H1 (cell line): ENCODE results near the gene ZNF280B. TPM values are rescaled to one million over a fixed set of nuclear protein-coding genes. Genes with fewer than 3 reads are reported as not detected.

ENCODE experiments used
- CTCF ChIA-PET: fragments of 300-600 bp; sonication (Branson Sonifier 250); formaldehyde crosslinking; loops from one replicate; lab custom pipeline; 2021; ENCODE audit not compliant: partially characterized antibody; lab: Charles Lee
- POLR2A ChIA-PET: fragments of 300-600 bp; sonication (Branson Sonifier 250); formaldehyde crosslinking; loops from one replicate; lab custom pipeline; 2021; ENCODE audit warnings: inconsistent platforms; ENCODE audit not compliant: partially characterized antibody; lab: Charles Lee
- DNase-seq, 2 experiments: peaks; one replicate each; pipeline versions ENCODE4 v3.0.0 to v3.0.0-alpha.2; 2010 to 2022; ENCODE audit warnings: low spot score in 2 of 2, low read depth in 1 of 2, mixed read lengths in 1 of 2
- FAIRE-seq: peaks from 2 replicates; lab custom pipeline; 2011; peaks lifted over from hg19 to GRCh38; lab: Jason Lieb, UNC
- H2AFZ ChIP-seq: 2 replicates; pipeline ENCODE4 v1.8.1; 2012; ENCODE audit warnings: low read length, inconsistent platforms
- H2AK5ac ChIP-seq: 2 replicates; pipeline ENCODE4 v1.6.1; 2013; ENCODE audit warnings: low read depth, low read length
- H2BK120ac ChIP-seq: replicated peaks from 2 replicates; pipeline ENCODE3; 2013; ENCODE audit warnings: low read depth, low read length, inconsistent platforms
- H2BK12ac ChIP-seq: 2 replicates; pipeline ENCODE4 v1.6.1; 2013; ENCODE audit warnings: low read depth, low read length
- H2BK15ac ChIP-seq: 2 replicates; pipeline ENCODE4 v1.6.1; 2013; ENCODE audit warnings: low read length
- H2BK20ac ChIP-seq: 2 replicates; pipeline ENCODE4 v1.6.1; 2013; ENCODE audit warnings: low read length
- H2BK5ac ChIP-seq: 2 replicates; pipeline ENCODE4 v1.6.1; 2013; ENCODE audit warnings: low read depth, low read length
- H3K14ac ChIP-seq: 2 replicates; pipeline ENCODE4 v1.6.1; 2013; ENCODE audit warnings: inconsistent platforms; ENCODE audit not compliant: insufficient read length
- H3K18ac ChIP-seq: 2 replicates; pipeline ENCODE4 v1.6.1; 2013; ENCODE audit warnings: low read length; ENCODE audit errors: extremely low read depth
- H3K23ac ChIP-seq: 2 replicates; pipeline ENCODE4 v1.6.1; 2013; ENCODE audit warnings: inconsistent platforms; ENCODE audit not compliant: insufficient read length
- H3K23me2 ChIP-seq: 2 replicates; pipeline ENCODE4 v1.6.1; 2013; ENCODE audit warnings: low read depth, low read length
- H3K27ac ChIP-seq: 2 replicates; pipeline ENCODE4 v1.6.1; 2011; ENCODE audit warnings: low read depth, low read length, inconsistent platforms
- H3K27me3 ChIP-seq, 4 experiments: replicated peaks in 1 of 4; 1 replicate in 1 of 4; 2 replicates in 3 of 4; pipeline versions ENCODE4 v1.6.1 to v1.8.1; 2011 to 2013; ENCODE audit warnings: low read length in 3 of 4, mild to moderate bottlenecking in 3 of 4, inconsistent platforms in 2 of 4, mixed read lengths in 2 of 4, moderate library complexity in 1 of 4; ENCODE audit not compliant: control insufficient read depth in 3 of 4, insufficient read depth in 3 of 4; ENCODE audit errors: extremely low read depth in 1 of 4
- H3K36me3 ChIP-seq, 4 experiments: 2 replicates each; pipeline versions ENCODE4 v1.6.1 to v1.8.1; 2011 to 2013; ENCODE audit warnings: mild to moderate bottlenecking in 4 of 4, low read length in 3 of 4, moderate library complexity in 2 of 4, control low read depth in 1 of 4, inconsistent platforms in 1 of 4; ENCODE audit not compliant: insufficient read depth in 4 of 4, control insufficient read depth in 2 of 4
- H3K4ac ChIP-seq: replicated peaks from 2 replicates; pipeline ENCODE3; 2013; ENCODE audit warnings: low read length, low read depth, mixed read lengths, inconsistent platforms; ENCODE audit not compliant: insufficient read length
- H3K4me1 ChIP-seq, 4 experiments: replicated peaks in 1 of 4; 1 replicate in 1 of 4; 2 replicates in 3 of 4; pipeline versions ENCODE4 v1.6.1 to v1.8.1; 2011 to 2013; ENCODE audit warnings: low read length in 3 of 4, inconsistent platforms in 2 of 4, mixed read lengths in 1 of 4; ENCODE audit not compliant: insufficient read depth in 4 of 4, control insufficient read depth in 3 of 4
- H3K4me2 ChIP-seq, 2 experiments: 2 replicates each; pipeline versions ENCODE4 v1.6.1 to v1.8.1; 2011 to 2013; ENCODE audit warnings: low read depth in 2 of 2, low read length in 2 of 2, control low read depth in 1 of 2, inconsistent platforms in 1 of 2, mild to moderate bottlenecking in 1 of 2; ENCODE audit not compliant: insufficient read depth in 1 of 2
- H3K4me3 ChIP-seq, 4 experiments: fragments of 200-600, 300-600 bp in 1 of 4; sonication (generic), shearing (Covaris generic), sonication (Bioruptor Twin) in 1 of 4; 2 replicates each; pipeline versions ENCODE4 v1.5.1 to v1.8.1; 2011 to 2016; ENCODE audit warnings: low read length in 4 of 4, low read depth in 3 of 4, control low read depth in 2 of 4, inconsistent platforms in 2 of 4, mild to moderate bottlenecking in 2 of 4, mixed read lengths in 1 of 4, moderate library complexity in 1 of 4; ENCODE audit not compliant: insufficient read depth in 2 of 4; ENCODE audit errors: extremely low read depth in 1 of 4
- H3K56ac ChIP-seq: replicated peaks from 2 replicates; pipeline ENCODE3; 2013; ENCODE audit warnings: low read depth, mild to moderate bottlenecking, mixed read lengths, low read length, inconsistent platforms; ENCODE audit not compliant: insufficient read length
- H3K79me1 ChIP-seq: 2 replicates; pipeline ENCODE4 v1.6.1; 2013; ENCODE audit warnings: low read depth, low read length, control low read depth
- H3K79me2 ChIP-seq, 2 experiments: 2 replicates each; pipeline versions ENCODE4 v1.6.1 to v1.8.1; 2012 to 2013; ENCODE audit warnings: low read length in 2 of 2, mild to moderate bottlenecking in 2 of 2, inconsistent platforms in 1 of 2; ENCODE audit not compliant: insufficient read depth in 2 of 2, control insufficient read depth in 1 of 2
- H3K9ac ChIP-seq, 4 experiments: replicated peaks in 1 of 4; 1 replicate in 1 of 4; 2 replicates in 3 of 4; pipeline versions ENCODE4 v1.6.1 to v1.8.1; 2011 to 2013; ENCODE audit warnings: low read depth in 3 of 4, low read length in 3 of 4, control low read depth in 2 of 4, mild to moderate bottlenecking in 2 of 4, moderate library complexity in 2 of 4, inconsistent platforms in 1 of 4; ENCODE audit errors: extremely low read depth in 1 of 4
- H3K9me3 ChIP-seq, 2 experiments: 2 replicates each; pipeline versions ENCODE4 v1.6.1 to v1.8.1; 2012 to 2013; ENCODE audit warnings: mild to moderate bottlenecking in 2 of 2, moderate library complexity in 2 of 2, control low read depth in 1 of 2, inconsistent platforms in 1 of 2, low read depth in 1 of 2, low read length in 1 of 2, mixed read lengths in 1 of 2; ENCODE audit not compliant: insufficient read depth in 2 of 2
- H4K20me1 ChIP-seq, 2 experiments: replicated peaks in 1 of 2; 2 replicates each; pipeline versions ENCODE3 to v1.8.1; 2011 to 2013; ENCODE audit warnings: inconsistent platforms in 2 of 2, low read length in 2 of 2, mild to moderate bottlenecking in 1 of 2; ENCODE audit not compliant: insufficient read depth in 2 of 2, control insufficient read depth in 1 of 2
- H4K5ac ChIP-seq: 2 replicates; pipeline ENCODE4 v1.6.1; 2013; ENCODE audit warnings: low read length, low read depth, mixed read lengths, inconsistent platforms; ENCODE audit not compliant: insufficient read length
- H4K8ac ChIP-seq: 2 replicates; pipeline ENCODE4 v1.8.0; 2013; ENCODE audit warnings: mild to moderate bottlenecking, moderate library complexity, low read length, inconsistent platforms; ENCODE audit not compliant: insufficient read depth; ENCODE audit errors: extremely low read depth
- H4K91ac ChIP-seq: replicated peaks from 2 replicates; pipeline ENCODE3; 2013; ENCODE audit warnings: low read length, mixed read lengths, inconsistent platforms; ENCODE audit not compliant: insufficient read length
- BCL11A ChIP-seq, 2 experiments: IDR thresholded peaks; one replicate each; pipeline ENCODE4 v1.6.1; 2011; ENCODE audit warnings: low read depth in 2 of 2, low read length in 2 of 2, mild to moderate bottlenecking in 2 of 2
- MAX ChIP-seq: IDR thresholded peaks from 2 replicates; pipeline ENCODE4 v1.6.1; 2012; ENCODE audit warnings: inconsistent platforms
- NRF1 ChIP-seq: IDR thresholded peaks from 2 replicates; pipeline ENCODE4 v1.6.1; 2011; ENCODE audit warnings: mild to moderate bottlenecking, low read depth, low read length, improper control_type of control experiment
- PHF8 ChIP-seq: fragments of 200-600 bp; sonication (generic); conservative IDR thresholded peaks from 2 replicates; pipeline ENCODE4 v1.7.1; 2012; ENCODE audit warnings: low read depth, mild to moderate bottlenecking, inconsistent platforms, low read length, moderate library complexity
- POLR2AphosphoS5 ChIP-seq: IDR thresholded peaks from 2 replicates; pipeline ENCODE4 v1.6.1; 2011; ENCODE audit warnings: low read depth, low read length
- SAP30 ChIP-seq: fragments of 300-600 bp; sonication (generic); IDR thresholded peaks from 2 replicates; pipeline ENCODE4 v1.7.1; 2012; ENCODE audit warnings: low read length, moderate library complexity, mild to moderate bottlenecking, inconsistent platforms; ENCODE audit not compliant: insufficient read depth, insufficient replicate concordance
- SIRT6 ChIP-seq: IDR thresholded peaks from one replicate; pipeline ENCODE4 v1.7.1; 2012; ENCODE audit warnings: low read length, inconsistent platforms
- SP2 ChIP-seq: IDR thresholded peaks from 2 replicates; pipeline ENCODE4 v1.6.1; 2012; ENCODE audit warnings: mild to moderate bottlenecking, low read length, inconsistent platforms
- YY1 ChIP-seq: IDR thresholded peaks from 2 replicates; pipeline ENCODE4 v1.6.1; 2011; ENCODE audit warnings: low read depth, mild to moderate bottlenecking, low read length
- WGBS, 2 experiments: shearing (Covaris generic) in 1 of 2; methylation state at CpG; one replicate each; pipeline versions ENCODE4 v1.1.6 to v1.1.7; 2013 to 2015; ENCODE audit warnings: low lambda C conversion rate in 2 of 2, mixed read lengths in 2 of 2, inconsistent platforms in 1 of 2, low coverage in 1 of 2, missing lambda C conversion rate in 1 of 2; ENCODE audit not compliant: insufficient replicate concordance in 2 of 2, insufficient coverage in 1 of 2, insufficient read length in 1 of 2; ENCODE audit errors: extremely low coverage in 1 of 2, missing lambda C conversion rate in 1 of 2; 5-methylcytosine and 5-hydroxymethylcytosine counted together
- polyA plus RNA-seq, 7 experiments: library from polyadenylated mRNA; depleted of rRNA in 3 of 7; stranded (reverse) in 5 of 7; unstranded in 2 of 7; fragments of >200 nt in 5 of 7; fragments of 200-250 nt in 2 of 7; gene quantifications; 1 replicate in 5 of 7; 2 replicates in 1 of 7; 4 replicates in 1 of 7; pipeline versions ENCODE4 v1.2.1 to v1.2.3, GENCODE V29; 2011 to 2013; ENCODE audit warnings: missing spikeins in 2 of 7, mixed read lengths in 2 of 7
- total RNA-seq: library from RNA; stranded (reverse); fragmentation: NEBNext Ultra II Directional; extraction: Animal tissue kit (Norgen Biotek cat#: 25700); gene quantifications from 2 replicates; pipeline ENCODE4 v1.2.1, GENCODE V29; 2021
- TF ChIP-seq, protein P1 (sequence below), 3 experiments: IDR thresholded peaks; 1 replicate in 2 of 3; 2 replicates in 1 of 3; pipeline versions ENCODE4 v1.5.1 to v1.6.1; 2011; ENCODE audit warnings: low read length in 3 of 3, mild to moderate bottlenecking in 3 of 3, inconsistent platforms in 2 of 3, low read depth in 1 of 3, moderate library complexity in 1 of 3; ENCODE audit not compliant: insufficient read depth in 1 of 3; ENCODE audit errors: control extremely low read depth in 1 of 3

ZNF280B gene
- total and polyA plus RNA-seq, 2 of the 8 experiments (the other 6 are each of a cell fraction or from before 2014, with no cell fraction given) = 4.8 to 11.7 TPM

GRCh38 chr22:22553735-22554586 is 45.4 kb upstream of the ZNF280B start:
- H2BK15ac ChIP-seq = no peak overlapping the region
- no peak overlapping the region for H3K9ac ChIP-seq
- H2AFZ ChIP-seq = no peak overlapping the region
- H2BK12ac ChIP-seq = no peak overlapping the region
- H2BK120ac ChIP-seq = no peak overlapping the region
- POLR2A ChIA-PET = no interaction called here
- H2AK5ac ChIP-seq = no peak overlapping the region
- H4K91ac ChIP-seq = no peak overlapping the region
- H3K9me3 ChIP-seq = peaks cover 14 to 48% of the 10 kb centered on the region in 2 experiments; a peak in 3 of 4 replicates
- no peak overlapping the region for H3K4me3 ChIP-seq
- H3K79me1 ChIP-seq = no peaks in the 10 kb centered on the region
- WGBS, 2 experiments = 74% methylated on average over 8 of the region's 8 CpGs; no CpG with 5 or more reads in 1 of the 2 experiments
- no peak overlapping the region for H3K4me2 ChIP-seq
- no peaks in the 10 kb centered on the region for H3K79me2 ChIP-seq
- DNase-seq = no peak
- no peak overlapping the region for H2BK20ac ChIP-seq
- no peaks in the 10 kb centered on the region for H3K23me2 ChIP-seq
- no peak overlapping the region for H3K14ac ChIP-seq
- CTCF ChIA-PET = no interaction called here
- H3K4ac ChIP-seq = no peak overlapping the region
- no peak overlapping the region for H2BK5ac ChIP-seq
- H3K27me3 ChIP-seq = peaks cover 18 to 47% (median 28%) of the 10 kb centered on the region in 4 experiments; a peak in 6 of 7 replicates
- H4K8ac ChIP-seq = no peak overlapping the region
- no peak overlapping the region for H3K23ac ChIP-seq
- H4K20me1 ChIP-seq = no peaks in the 10 kb centered on the region
- no peak overlapping the region for H3K18ac ChIP-seq
- H3K4me1 ChIP-seq = no peaks in the 10 kb centered on the region
- no peak overlapping the region for H3K27ac ChIP-seq
- no peak overlapping the region for H4K5ac ChIP-seq
- no peaks in the 10 kb centered on the region for H3K36me3 ChIP-seq
- no peak for FAIRE-seq
- H3K56ac ChIP-seq = no peak overlapping the region
- TF ChIP-seq SP2 = no peak
- TF ChIP-seq BCL11A (IDR thresholded peaks at IDR 0.05; ENCODE audit: low read depth in 2 of 2, low read length in 2 of 2) = no peak
- no peak for TF ChIP-seq POLR2AphosphoS5
- no peak for TF ChIP-seq PHF8
- no peak for TF ChIP-seq SAP30
- TF ChIP-seq YY1 = no peak
- no peak for TF ChIP-seq MAX
- TF ChIP-seq NRF1 = no peak
- no peak for TF ChIP-seq SIRT6
- TF ChIP-seq, protein P1, sequence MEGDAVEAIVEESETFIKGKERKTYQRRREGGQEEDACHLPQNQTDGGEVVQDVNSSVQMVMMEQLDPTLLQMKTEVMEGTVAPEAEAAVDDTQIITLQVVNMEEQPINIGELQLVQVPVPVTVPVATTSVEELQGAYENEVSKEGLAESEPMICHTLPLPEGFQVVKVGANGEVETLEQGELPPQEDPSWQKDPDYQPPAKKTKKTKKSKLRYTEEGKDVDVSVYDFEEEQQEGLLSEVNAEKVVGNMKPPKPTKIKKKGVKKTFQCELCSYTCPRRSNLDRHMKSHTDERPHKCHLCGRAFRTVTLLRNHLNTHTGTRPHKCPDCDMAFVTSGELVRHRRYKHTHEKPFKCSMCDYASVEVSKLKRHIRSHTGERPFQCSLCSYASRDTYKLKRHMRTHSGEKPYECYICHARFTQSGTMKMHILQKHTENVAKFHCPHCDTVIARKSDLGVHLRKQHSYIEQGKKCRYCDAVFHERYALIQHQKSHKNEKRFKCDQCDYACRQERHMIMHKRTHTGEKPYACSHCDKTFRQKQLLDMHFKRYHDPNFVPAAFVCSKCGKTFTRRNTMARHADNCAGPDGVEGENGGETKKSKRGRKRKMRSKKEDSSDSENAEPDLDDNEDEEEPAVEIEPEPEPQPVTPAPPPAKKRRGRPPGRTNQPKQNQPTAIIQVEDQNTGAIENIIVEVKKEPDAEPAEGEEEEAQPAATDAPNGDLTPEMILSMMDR (IDR thresholded peaks at IDR 0.05; ENCODE audit: control extremely low read depth in 1 of 3, insufficient read depth in 1 of 3, low read depth in 1 of 3, low read length in 3 of 3) = no peak
